ENCODE data around the gene ATP6V1E1. TPM values are rescaled to one million over a fixed set of nuclear protein-coding genes. Genes with fewer than 3 reads are reported as not detected.
"Not testable (repeated sequence)": the region's sequence is repeated elsewhere in the genome, so short reads cannot be mapped to it uniquely, and the experiment has no call there.

ATP6V1E1 gene
- total and polyA plus RNA-seq, 12 donors = 88.1 to 388 (median 184) TPM

DNA sequence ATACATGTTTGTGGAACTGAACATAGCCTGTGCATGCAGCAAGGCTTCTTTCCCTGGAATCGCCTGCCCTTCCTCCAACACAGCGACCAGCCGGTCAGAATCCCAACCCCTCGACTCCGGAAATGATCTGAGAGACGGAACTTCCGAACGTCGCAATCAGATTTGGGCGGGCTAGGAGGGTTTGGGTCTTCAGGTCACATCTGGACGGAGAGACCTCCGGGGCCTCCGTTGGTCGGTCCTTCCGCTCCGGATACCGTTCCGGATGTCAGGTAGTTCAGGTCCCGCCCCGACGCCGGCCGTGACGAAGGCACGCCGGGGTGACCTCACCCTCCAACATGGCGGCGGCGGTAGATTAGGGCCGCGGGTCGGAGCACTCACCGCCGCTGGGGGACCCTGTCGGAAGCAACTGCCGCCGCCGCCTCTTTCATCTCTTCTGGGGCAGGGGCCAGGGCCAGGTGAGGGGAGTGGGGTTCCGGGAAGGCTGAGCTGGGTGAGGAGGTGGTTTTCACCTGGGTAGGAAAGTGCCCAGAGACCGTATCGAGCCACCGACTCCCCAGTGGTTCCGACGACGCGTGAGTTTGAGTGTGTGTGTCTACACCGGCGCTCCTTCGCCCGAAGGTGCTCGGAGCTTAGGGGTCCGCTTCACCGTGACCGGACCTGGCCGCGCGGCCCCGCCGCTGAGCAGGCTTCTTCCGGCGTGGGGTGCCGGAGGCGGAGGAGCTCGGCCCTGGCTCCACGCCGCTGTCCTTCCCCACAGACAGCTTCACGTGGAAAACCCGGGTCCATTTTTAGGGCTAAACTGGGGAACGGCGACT is 10.1 kb upstream of the ATP6V1E1 start, which contains the start of gene BCL2L13:
Gene BCL2L13, plus strand, starts transcription at position 326 of the 815 bp plus-strand sequence. CDS start 16,955 bp downstream, outside the sequence.
- Histone ChIP-seq H3K9me3 (replicated peaks in 1 of 3) (no peaks in the 10 kb centered on the region), H3K27me3 (no peaks in the 10 kb centered on the region), H3K4me3 (peak within 1 kb of the TSS; percentile 49 to 99 (median 62)), H3K36me3 (replicated peaks in 1 of 2) (no peaks in the 10 kb centered on the region), H3K4me1 (replicated peaks in 1 of 2) (peaks cover 17 to 29% of the 10 kb centered on the region in 2 donors), H3K27ac (peak within 1 kb of the TSS; percentile 97 to 100 (median 99))
- intact Hi-C loops (cut with DNase I) = loop anchor here in 1 of 2 donors (10.0 kb wide), 1 partner anchor 64 kb away; no protein-coding TSS in a partner anchor
- TF ChIP-seq CTCF (IDR thresholded peaks at IDR 0.05) (peak in 3 of 6 experiments; percentile 6 to 30 (median 21)), POLR2A (IDR thresholded peaks at IDR 0.05) (peak; percentile 87 to 98)
- 0 to 4% (median 1%) methylated on average over 8 to 70 of the region's 70 CpGs for WGBS, 4 donors
- peak; percentile 91 to 97 (median 93) for DNase-seq

DNA sequence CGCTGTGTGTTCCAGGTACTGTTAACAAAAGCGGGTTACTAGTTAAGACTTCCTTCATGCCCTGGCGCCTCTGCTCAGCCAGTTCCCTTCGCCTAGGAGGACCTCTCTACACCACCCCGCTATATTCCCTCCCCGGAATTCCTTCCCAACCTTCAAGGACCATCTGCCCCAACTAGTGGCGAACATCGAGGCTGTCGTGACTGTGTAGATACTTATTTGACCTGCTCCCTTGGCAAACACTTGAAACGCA is 9.6 kb upstream of the ATP6V1E1 start:
- peak overlapping the region; percentile 25 to 99 (median 62) for H3K4me3 ChIP-seq
- intact Hi-C loops (cut with DNase I) = loop anchor here in 1 of 2 donors (10.0 kb wide), 1 partner anchor 63 kb away; no protein-coding TSS in a partner anchor

DNA sequence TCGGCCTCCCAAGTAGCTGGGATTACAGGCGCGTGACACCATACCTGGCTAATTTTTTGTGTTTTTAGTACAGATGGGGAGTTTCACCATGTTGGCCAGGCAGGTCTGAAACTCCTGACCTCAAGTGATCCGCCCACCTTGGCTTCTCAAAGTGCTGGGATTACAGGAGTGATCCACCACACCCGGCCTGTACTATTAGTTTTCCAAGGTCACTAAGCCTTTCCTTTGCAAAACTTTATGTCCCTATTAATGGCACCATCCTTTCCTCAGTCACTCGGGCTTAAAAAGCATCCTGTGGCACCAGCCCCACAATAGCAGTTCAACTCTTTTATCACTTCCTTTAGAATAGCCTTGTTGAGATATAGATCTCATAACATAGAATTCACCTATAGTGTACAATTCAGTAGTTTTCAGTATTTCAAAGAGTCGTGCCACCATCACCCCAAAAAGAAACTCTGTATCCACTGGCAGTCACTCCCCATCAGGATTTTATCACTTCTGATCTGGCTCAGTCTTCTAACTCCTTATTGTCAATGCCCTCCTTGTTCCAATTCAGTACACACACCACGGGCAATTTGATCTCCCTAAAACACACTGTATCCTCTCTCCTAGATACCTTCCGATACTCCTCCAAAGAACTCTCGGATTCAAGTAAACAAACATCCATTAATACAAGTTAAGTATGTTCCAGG is 9.1 kb upstream of the ATP6V1E1 start:
- no peak for DNase-seq
- intact Hi-C loops (cut with DNase I) = loop anchor here in 1 of 2 donors (10.0 kb wide), 1 partner anchor 63 kb away; no protein-coding TSS in a partner anchor
- no peaks in the 10 kb centered on the region for H3K36me3 ChIP-seq (replicated peaks in 1 of 2)
- WGBS, 4 donors = 48 to 51% (median 50%) methylated on average over 10 of the region's 10 CpGs
- H3K4me3 ChIP-seq = peak overlapping the region in 3 of 4 donors; percentile 61 to 99 (median 63)
- TF ChIP-seq CTCF (IDR thresholded peaks at IDR 0.05) (no peak), POLR2A (IDR thresholded peaks at IDR 0.05) (no peak)
- no peaks in the 10 kb centered on the region for H3K27me3 ChIP-seq
- peaks cover 26 to 39% of the 10 kb centered on the region in 2 donors for H3K4me1 ChIP-seq (replicated peaks in 1 of 2)
- no peaks in the 10 kb centered on the region for H3K9me3 ChIP-seq (replicated peaks in 1 of 3)
- peak overlapping the region; percentile 97 to 100 (median 99) for H3K27ac ChIP-seq

More for the DNA sequence above, 9.6 kb upstream of the ATP6V1E1 start:
- Histone ChIP-seq H3K9me3 (replicated peaks in 1 of 3) (no peaks in the 10 kb centered on the region), H3K27ac (peak overlapping the region; percentile 97 to 100 (median 99)), H3K27me3 (no peaks in the 10 kb centered on the region), H3K4me1 (replicated peaks in 1 of 2) (peaks cover 21 to 34% of the 10 kb centered on the region in 2 donors), H3K36me3 (replicated peaks in 1 of 2) (no peaks in the 10 kb centered on the region)
- no peak for DNase-seq
- 0 to 2% (median 1%) methylated on average over 10 of the region's 10 CpGs for WGBS, 4 donors
- TF ChIP-seq CTCF (IDR thresholded peaks at IDR 0.05) (no peak), POLR2A (IDR thresholded peaks at IDR 0.05) (no peak)

DNA sequence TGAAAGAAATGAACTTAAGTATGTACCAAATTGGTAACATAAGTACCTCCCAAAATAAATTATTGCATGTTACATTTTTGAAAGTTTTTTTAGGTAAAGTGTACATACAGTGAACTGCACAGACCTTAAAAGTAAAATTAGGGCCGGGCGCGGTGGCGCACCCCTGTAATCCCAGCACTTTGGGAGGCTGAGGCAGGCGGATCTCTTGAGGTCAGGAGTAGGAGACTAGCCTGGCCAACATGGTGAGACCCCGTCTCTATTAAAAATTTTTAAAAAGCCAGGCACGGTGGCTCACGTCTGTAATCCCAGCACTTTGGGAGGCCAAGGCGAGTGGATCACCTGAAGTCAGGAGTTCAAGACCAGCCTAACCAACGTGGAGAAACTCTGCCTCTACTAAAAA is 8.3 kb upstream of the ATP6V1E1 start:
- not testable (repeated sequence) for DNase-seq; H3K27ac ChIP-seq; H3K36me3 ChIP-seq (replicated peaks in 1 of 2); H3K9me3 ChIP-seq (replicated peaks in 1 of 3); H3K4me3 ChIP-seq; H3K27me3 ChIP-seq
- intact Hi-C loops (cut with DNase I) = loop anchor here in 1 of 2 donors (10.0 kb wide), 1 partner anchor 62 kb away; no protein-coding TSS in a partner anchor
- H3K4me1 ChIP-seq (replicated peaks in 1 of 2) = peaks cover 29 to 44% of the 10 kb centered on the region in 2 donors
- WGBS, 4 donors = 84 to 96% (median 89%) methylated on average over 10 of the region's 10 CpGs

Measured in adrenal gland (tissue), 12 donors.